ENCODE measurements around the gene M1AP.

- no peak for TF ChIP-seq RCOR1 (IDR thresholded peaks at IDR 0.05; ENCODE audit: insufficient replicate concordance, low read length)
- TF ChIP-seq CTCF (conservative IDR thresholded peaks at IDR 0.05; ENCODE audit: low read depth, low read length): no peak
- TF ChIP-seq POLR2A (IDR thresholded peaks at IDR 0.05; ENCODE audit: low read depth, low read length): no peak
- TF ChIP-seq MXI1 (IDR thresholded peaks at IDR 0.05; ENCODE audit: borderline replicate concordance, low read depth, low read length): no peak
- no peak for TF ChIP-seq SMC3 (IDR thresholded peaks at IDR 0.05; ENCODE audit: low read depth, low read length)
- TF ChIP-seq CEBPB (IDR thresholded peaks at IDR 0.05; ENCODE audit: low read depth, low read length): no peak
- TF ChIP-seq FOS (IDR thresholded peaks at IDR 0.05; ENCODE audit: low read depth, low read length): no peak
- no peak for TF ChIP-seq MAFK (IDR thresholded peaks at IDR 0.05; ENCODE audit: low read depth, low read length)
- TF ChIP-seq ELK1 (IDR thresholded peaks at IDR 0.05; ENCODE audit: borderline replicate concordance, low read depth, low read length): no peak
Measured at GRCh38 chr2:74536166-74536950, 111.8 kb downstream of the M1AP start.
